ENCODE data around the gene COLEC12.

COLEC12 gene

DNA sequence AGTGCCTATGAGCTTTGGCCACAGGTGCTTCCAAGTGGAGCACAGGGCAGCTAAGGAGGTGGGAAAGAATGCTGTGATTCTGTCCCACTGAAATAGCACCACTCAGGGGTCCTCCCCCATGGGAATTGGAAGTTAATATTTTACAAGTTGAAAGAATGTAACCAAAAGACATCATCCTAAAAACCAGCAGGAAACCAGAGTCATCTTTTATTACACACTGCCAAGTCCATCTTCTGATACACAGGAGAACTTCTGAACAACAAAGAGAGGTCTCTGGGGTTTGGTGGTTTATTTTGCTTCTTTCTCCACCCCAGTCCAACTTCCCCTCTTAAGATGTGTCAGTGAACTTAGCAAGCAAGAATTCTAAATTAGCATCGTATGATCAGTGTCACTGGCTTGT is 47.7 kb downstream of the COLEC12 start:
- Histone ChIP-seq H3K36me3 (no peaks in the 10 kb centered on the region), H3K9me3 (no peaks in the 10 kb centered on the region), H3K27me3 (no peaks in the 10 kb centered on the region), H3K4me3 (ENCODE audit: low read depth, low read length) (no peak overlapping the region), H3K4me1 (peaks cover 6% of the 10 kb centered on the region)
- DNase-seq = no peak
- TF ChIP-seq, protein P1, sequence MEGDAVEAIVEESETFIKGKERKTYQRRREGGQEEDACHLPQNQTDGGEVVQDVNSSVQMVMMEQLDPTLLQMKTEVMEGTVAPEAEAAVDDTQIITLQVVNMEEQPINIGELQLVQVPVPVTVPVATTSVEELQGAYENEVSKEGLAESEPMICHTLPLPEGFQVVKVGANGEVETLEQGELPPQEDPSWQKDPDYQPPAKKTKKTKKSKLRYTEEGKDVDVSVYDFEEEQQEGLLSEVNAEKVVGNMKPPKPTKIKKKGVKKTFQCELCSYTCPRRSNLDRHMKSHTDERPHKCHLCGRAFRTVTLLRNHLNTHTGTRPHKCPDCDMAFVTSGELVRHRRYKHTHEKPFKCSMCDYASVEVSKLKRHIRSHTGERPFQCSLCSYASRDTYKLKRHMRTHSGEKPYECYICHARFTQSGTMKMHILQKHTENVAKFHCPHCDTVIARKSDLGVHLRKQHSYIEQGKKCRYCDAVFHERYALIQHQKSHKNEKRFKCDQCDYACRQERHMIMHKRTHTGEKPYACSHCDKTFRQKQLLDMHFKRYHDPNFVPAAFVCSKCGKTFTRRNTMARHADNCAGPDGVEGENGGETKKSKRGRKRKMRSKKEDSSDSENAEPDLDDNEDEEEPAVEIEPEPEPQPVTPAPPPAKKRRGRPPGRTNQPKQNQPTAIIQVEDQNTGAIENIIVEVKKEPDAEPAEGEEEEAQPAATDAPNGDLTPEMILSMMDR (IDR thresholded peaks at IDR 0.05; ENCODE audit: low read depth, low read length) = no peak

DNA sequence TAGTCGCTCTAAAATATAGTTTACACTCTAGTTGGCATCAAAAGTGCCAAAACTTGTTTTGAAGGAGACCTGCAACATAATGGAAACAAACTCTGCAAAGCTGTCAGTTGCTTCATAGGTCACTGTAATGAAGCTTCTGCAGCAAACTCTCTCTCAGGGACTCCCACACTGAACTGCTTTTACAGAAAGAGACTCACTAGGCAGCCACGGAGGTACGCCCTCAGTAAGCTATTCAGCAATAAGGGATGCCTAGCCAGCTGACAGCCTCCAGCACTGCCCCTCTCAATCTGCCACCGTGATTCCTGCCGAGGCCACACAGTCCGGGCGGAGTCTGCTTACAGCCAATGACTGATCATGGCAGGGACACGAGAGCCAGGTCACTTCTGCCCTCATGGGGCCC is 51.1 kb downstream of the COLEC12 start:
- DNase-seq = no peak
- TF ChIP-seq, protein P1 (IDR thresholded peaks at IDR 0.05; ENCODE audit: low read depth, low read length) = no peak
- Histone ChIP-seq H3K9me3 (no peaks in the 10 kb centered on the region), H3K4me3 (ENCODE audit: low read depth, low read length) (no peak overlapping the region), H3K36me3 (no peaks in the 10 kb centered on the region), H3K4me1 (no peaks in the 10 kb centered on the region), H3K27me3 (no peaks in the 10 kb centered on the region)

DNA sequence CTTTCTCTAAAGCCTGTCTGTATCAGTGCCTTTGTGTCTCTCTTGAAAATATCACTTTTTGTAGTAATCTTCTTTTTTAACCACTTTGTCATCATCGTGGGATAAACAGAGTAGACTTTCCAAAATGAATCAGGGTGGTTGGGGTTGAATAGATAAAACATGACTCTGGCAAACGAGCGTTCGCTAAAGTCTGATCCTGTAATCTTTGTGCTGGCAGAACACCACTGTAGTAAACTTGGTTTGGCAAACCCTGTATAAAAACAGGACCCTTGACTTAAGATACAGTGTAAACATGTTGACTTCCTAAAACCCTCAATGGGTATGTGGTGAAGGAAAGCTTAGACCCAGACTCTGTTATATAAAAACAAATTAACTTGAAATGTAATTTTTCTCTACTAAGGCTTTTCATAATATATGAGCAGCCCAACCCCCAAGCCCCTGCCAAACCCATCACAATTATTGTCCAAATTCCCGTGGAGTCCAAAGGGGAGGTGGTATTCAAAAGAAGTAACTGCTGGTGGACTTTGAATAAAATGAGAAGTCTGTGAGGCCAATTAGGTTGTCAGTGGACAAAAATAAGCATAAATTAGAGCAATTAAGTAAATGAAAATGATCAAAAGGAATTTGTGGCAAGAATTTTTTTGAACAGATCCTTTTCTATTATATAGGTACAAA is 52.2 kb downstream of the COLEC12 start:
- no peak for DNase-seq
- Histone ChIP-seq H3K4me1 (no peaks in the 10 kb centered on the region), H3K36me3 (no peaks in the 10 kb centered on the region), H3K4me3 (ENCODE audit: low read depth, low read length) (no peak overlapping the region), H3K9me3 (no peaks in the 10 kb centered on the region), H3K27me3 (no peaks in the 10 kb centered on the region)
- TF ChIP-seq, protein P1 (IDR thresholded peaks at IDR 0.05; ENCODE audit: low read depth, low read length) = no peak

DNA sequence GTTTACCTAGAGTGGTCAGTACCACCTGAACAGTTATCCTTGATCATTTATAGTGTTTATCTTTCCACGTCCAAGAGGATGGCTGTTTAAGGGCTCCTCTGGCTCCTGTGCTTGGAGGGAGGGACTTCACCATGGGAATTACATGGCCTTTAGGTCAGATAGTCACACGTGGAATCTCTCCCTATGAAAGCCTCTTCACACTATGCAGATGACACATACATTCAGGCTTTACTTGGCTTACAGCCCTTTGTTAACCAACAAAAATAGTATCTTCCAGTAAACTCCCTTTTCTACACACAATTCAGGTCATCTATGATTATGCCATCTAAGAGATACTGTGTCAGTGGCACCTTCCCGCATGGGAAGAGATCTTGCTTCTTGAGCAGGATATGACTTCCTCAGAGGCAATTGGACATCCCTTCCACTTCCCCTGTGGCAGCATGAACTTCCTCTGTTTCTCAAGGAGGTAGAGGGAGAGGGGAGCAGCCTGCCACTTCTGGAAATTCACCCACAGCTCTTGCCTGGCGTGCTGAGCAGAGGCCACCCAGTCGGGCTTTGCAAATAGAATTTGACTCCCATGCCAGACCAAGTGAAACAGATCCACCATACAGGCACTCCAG is 53.5 kb downstream of the COLEC12 start:
- Histone ChIP-seq H3K27me3 (no peaks in the 10 kb centered on the region), H3K9me3 (no peaks in the 10 kb centered on the region), H3K4me3 (ENCODE audit: low read depth, low read length) (no peak overlapping the region), H3K4me1 (no peaks in the 10 kb centered on the region), H3K36me3 (no peaks in the 10 kb centered on the region)
- TF ChIP-seq, protein P1 (IDR thresholded peaks at IDR 0.05; ENCODE audit: low read depth, low read length) = no peak
- no peak for DNase-seq

DNA sequence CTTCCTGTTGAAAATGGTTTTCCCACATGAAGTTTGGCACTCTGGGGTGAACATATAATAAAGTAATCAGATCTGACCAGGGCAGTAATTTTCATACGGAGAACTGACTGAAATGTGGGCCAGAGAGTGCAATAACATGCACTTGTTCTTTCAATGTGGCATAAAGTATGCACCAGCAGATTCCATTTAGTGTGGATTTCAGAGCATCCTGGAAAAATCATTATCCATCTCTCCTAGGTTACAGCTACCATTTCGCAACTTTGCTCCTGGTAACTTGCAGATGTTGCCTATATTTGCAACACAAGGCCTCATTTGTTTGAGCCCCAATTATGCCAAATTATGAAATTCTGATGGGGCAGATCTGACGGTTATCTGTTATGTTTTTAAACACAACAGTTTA is 55.4 kb downstream of the COLEC12 start:
- Histone ChIP-seq H3K4me1 (no peaks in the 10 kb centered on the region), H3K9me3 (no peaks in the 10 kb centered on the region), H3K4me3 (ENCODE audit: low read depth, low read length) (no peak overlapping the region), H3K36me3 (no peaks in the 10 kb centered on the region), H3K27me3 (no peaks in the 10 kb centered on the region)
- TF ChIP-seq, protein P1 (IDR thresholded peaks at IDR 0.05; ENCODE audit: low read depth, low read length) = no peak
- DNase-seq = no peak

DNA sequence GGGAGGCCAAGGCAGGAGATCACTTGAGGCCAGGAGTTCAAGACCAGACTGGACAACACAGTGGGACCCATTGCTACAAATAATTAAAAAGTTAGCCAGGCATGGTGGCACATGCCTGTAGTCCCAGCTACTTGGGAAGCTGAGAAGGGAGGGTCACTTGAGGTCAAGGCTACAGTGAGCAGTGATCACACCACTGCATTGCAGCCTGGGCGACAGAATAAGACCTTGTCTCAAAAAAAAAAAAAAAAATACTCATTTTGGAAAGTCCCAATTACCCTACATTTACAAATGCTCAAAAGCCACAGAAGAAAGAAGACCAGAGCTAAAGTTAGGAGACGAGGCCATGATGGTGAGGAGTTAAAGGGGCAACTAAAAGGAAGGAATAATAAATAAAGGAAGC is 61.9 kb downstream of the COLEC12 start:
- Histone ChIP-seq H3K9me3 (no peaks in the 10 kb centered on the region), H3K27me3 (no peaks in the 10 kb centered on the region), H3K4me3 (ENCODE audit: low read depth, low read length) (no peak overlapping the region), H3K4me1 (no peaks in the 10 kb centered on the region), H3K36me3 (no peaks in the 10 kb centered on the region)
- TF ChIP-seq, protein P1 (IDR thresholded peaks at IDR 0.05; ENCODE audit: low read depth, low read length) = no peak
- DNase-seq = no peak
